ENCODE data around the gene EPAS1. TPM values are rescaled to one million over a fixed set of nuclear protein-coding genes. Genes with fewer than 3 reads are reported as not detected.
A peak's percentile ranks its signal among the peaks of the same experiment; 100 is the strongest.

The EPAS1 gene
- total RNA-seq, 1 donor from 2014 or later: 5.1 TPM

DNA sequence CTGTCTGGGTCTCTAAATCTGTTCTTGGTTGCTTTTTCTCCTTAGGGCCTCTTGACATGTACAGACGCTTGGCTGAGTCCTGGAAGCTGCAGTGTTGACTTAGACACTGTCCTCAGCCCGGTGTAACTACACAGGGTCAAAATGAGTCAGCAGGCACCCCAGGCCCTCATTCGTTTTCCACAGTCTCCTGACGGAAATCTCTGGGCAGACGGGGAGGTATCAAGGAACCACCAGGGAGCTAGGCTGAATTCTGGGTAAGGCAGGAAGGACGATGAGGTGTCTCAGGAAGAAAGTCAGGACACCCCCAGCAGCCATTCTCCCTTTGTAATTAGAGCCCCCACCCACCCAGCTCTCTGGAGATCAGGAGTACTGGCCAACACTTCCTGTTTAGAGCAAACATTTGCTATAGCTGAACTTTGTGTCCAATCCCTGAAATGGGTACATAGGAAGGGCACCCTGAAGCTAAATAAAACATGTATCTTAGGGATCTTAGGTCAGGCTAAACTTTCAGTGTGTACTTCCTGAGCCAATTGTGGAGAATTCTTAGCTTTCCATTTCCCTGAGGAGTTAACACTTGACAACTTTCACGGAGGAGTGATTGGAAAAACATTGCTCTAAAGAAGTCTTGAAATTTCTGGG is 23.9 kb upstream of the EPAS1 start:
- Mint-ChIP-seq H3K4me3 (ENCODE audit: low read depth) (no peak overlapping the region), H3K4me1 (ENCODE audit: low read depth) (peaks cover 3% of the 10 kb centered on the region), H3K27me3 (peaks cover 20% of the 10 kb centered on the region), H3K9me3 (ENCODE audit: low read depth) (no peaks in the 10 kb centered on the region), H3K27ac (peak overlapping the region; percentile 60), H3K36me3 (ENCODE audit: insufficient read depth) (no peaks in the 10 kb centered on the region)
- TF ChIP-seq, protein P1, sequence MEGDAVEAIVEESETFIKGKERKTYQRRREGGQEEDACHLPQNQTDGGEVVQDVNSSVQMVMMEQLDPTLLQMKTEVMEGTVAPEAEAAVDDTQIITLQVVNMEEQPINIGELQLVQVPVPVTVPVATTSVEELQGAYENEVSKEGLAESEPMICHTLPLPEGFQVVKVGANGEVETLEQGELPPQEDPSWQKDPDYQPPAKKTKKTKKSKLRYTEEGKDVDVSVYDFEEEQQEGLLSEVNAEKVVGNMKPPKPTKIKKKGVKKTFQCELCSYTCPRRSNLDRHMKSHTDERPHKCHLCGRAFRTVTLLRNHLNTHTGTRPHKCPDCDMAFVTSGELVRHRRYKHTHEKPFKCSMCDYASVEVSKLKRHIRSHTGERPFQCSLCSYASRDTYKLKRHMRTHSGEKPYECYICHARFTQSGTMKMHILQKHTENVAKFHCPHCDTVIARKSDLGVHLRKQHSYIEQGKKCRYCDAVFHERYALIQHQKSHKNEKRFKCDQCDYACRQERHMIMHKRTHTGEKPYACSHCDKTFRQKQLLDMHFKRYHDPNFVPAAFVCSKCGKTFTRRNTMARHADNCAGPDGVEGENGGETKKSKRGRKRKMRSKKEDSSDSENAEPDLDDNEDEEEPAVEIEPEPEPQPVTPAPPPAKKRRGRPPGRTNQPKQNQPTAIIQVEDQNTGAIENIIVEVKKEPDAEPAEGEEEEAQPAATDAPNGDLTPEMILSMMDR (IDR thresholded peaks at IDR 0.05; ENCODE audit: unreplicated experiment): no peak
- DNase-seq (ENCODE audit: low spot score, unreplicated experiment): no peak

GRCh38 chr2:46273919-46274318 is 23.3 kb upstream of the EPAS1 start:
- Mint-ChIP-seq H3K36me3 (ENCODE audit: insufficient read depth) (no peaks in the 10 kb centered on the region), H3K4me1 (ENCODE audit: low read depth) (peaks cover 3% of the 10 kb centered on the region), H3K9me3 (ENCODE audit: low read depth) (no peaks in the 10 kb centered on the region), H3K27me3 (peaks cover 18% of the 10 kb centered on the region), H3K4me3 (ENCODE audit: low read depth) (no peak overlapping the region), H3K27ac (no peak overlapping the region)
- no peak for DNase-seq (ENCODE audit: low spot score, unreplicated experiment)
- TF ChIP-seq, protein P1 (IDR thresholded peaks at IDR 0.05; ENCODE audit: unreplicated experiment): no peak

GRCh38 chr2:46274586-46274985 is 22.6 kb upstream of the EPAS1 start:
- TF ChIP-seq, protein P1 (IDR thresholded peaks at IDR 0.05; ENCODE audit: unreplicated experiment): no peak
- Mint-ChIP-seq H3K4me1 (ENCODE audit: low read depth) (peaks cover 3% of the 10 kb centered on the region), H3K27ac (no peak overlapping the region), H3K27me3 (peaks cover 17% of the 10 kb centered on the region), H3K9me3 (ENCODE audit: low read depth) (no peaks in the 10 kb centered on the region), H3K4me3 (ENCODE audit: low read depth) (no peak overlapping the region), H3K36me3 (ENCODE audit: insufficient read depth) (no peaks in the 10 kb centered on the region)
- DNase-seq (ENCODE audit: low spot score, unreplicated experiment): no peak

DNA sequence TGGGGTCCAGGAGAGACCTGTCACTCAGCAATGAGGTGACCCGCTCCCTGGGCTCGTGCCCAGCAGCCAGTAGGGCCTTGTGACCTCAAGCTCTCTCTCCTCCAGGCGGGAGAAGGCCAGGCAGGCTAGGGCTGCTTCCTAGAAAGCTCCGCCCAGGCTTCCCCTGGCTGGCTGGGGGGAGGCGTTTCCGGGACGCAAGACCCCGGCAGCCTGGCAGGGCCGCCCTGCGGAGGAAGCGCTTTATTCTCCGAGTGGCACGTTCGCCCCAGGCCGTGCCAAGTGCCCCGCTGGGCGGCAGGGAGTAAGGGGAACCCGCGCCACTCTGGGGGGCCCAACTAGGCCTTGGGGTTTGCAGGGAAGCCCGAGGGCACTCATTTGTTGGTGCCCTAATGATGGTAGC is 21.2 kb upstream of the EPAS1 start:
- Mint-ChIP-seq H3K4me3 (ENCODE audit: low read depth) (no peak overlapping the region), H3K9me3 (ENCODE audit: low read depth) (no peaks in the 10 kb centered on the region), H3K27ac (no peak overlapping the region), H3K27me3 (peaks cover 12% of the 10 kb centered on the region), H3K4me1 (ENCODE audit: low read depth) (peaks cover 3% of the 10 kb centered on the region), H3K36me3 (ENCODE audit: insufficient read depth) (no peaks in the 10 kb centered on the region)
- TF ChIP-seq, protein P1 (IDR thresholded peaks at IDR 0.05; ENCODE audit: unreplicated experiment): no peak
- no peak for DNase-seq (ENCODE audit: low spot score, unreplicated experiment)

GRCh38 chr2:46276642-46277041 is 20.6 kb upstream of the EPAS1 start:
- Mint-ChIP-seq H3K36me3 (ENCODE audit: insufficient read depth) (no peaks in the 10 kb centered on the region), H3K27me3 (peaks cover 11% of the 10 kb centered on the region), H3K9me3 (ENCODE audit: low read depth) (no peaks in the 10 kb centered on the region), H3K27ac (no peak overlapping the region), H3K4me3 (ENCODE audit: low read depth) (no peak overlapping the region), H3K4me1 (ENCODE audit: low read depth) (peaks cover 3% of the 10 kb centered on the region)
- TF ChIP-seq, protein P1 (IDR thresholded peaks at IDR 0.05; ENCODE audit: unreplicated experiment): no peak
- DNase-seq (ENCODE audit: low spot score, unreplicated experiment): no peak
